H1 (cell line): ENCODE results near the gene CDADC1. TPM values are rescaled to one million over a fixed set of nuclear protein-coding genes. Genes with fewer than 3 reads are reported as not detected.

ENCODE experiments used
- CTCF ChIA-PET: fragments of 300-600 bp; sonication (Branson Sonifier 250); formaldehyde crosslinking; loops from one replicate; lab custom pipeline; 2021; ENCODE audit not compliant: partially characterized antibody; lab: Charles Lee
- POLR2A ChIA-PET: fragments of 300-600 bp; sonication (Branson Sonifier 250); formaldehyde crosslinking; loops from one replicate; lab custom pipeline; 2021; ENCODE audit warnings: inconsistent platforms; ENCODE audit not compliant: partially characterized antibody; lab: Charles Lee
- DNase-seq, 2 experiments: peaks; one replicate each; pipeline versions ENCODE4 v3.0.0 to v3.0.0-alpha.2; 2010 to 2022; ENCODE audit warnings: low spot score in 2 of 2, low read depth in 1 of 2, mixed read lengths in 1 of 2
- FAIRE-seq: peaks from 2 replicates; lab custom pipeline; 2011; peaks lifted over from hg19 to GRCh38; lab: Jason Lieb, UNC
- H2AFZ ChIP-seq: 2 replicates; pipeline ENCODE4 v1.8.1; 2012; ENCODE audit warnings: low read length, inconsistent platforms
- H2AK5ac ChIP-seq: 2 replicates; pipeline ENCODE4 v1.6.1; 2013; ENCODE audit warnings: low read depth, low read length
- H2BK120ac ChIP-seq: replicated peaks from 2 replicates; pipeline ENCODE3; 2013; ENCODE audit warnings: low read depth, low read length, inconsistent platforms
- H2BK12ac ChIP-seq: 2 replicates; pipeline ENCODE4 v1.6.1; 2013; ENCODE audit warnings: low read depth, low read length
- H2BK15ac ChIP-seq: 2 replicates; pipeline ENCODE4 v1.6.1; 2013; ENCODE audit warnings: low read length
- H2BK20ac ChIP-seq: 2 replicates; pipeline ENCODE4 v1.6.1; 2013; ENCODE audit warnings: low read length
- H2BK5ac ChIP-seq: 2 replicates; pipeline ENCODE4 v1.6.1; 2013; ENCODE audit warnings: low read depth, low read length
- H3K14ac ChIP-seq: 2 replicates; pipeline ENCODE4 v1.6.1; 2013; ENCODE audit warnings: inconsistent platforms; ENCODE audit not compliant: insufficient read length
- H3K18ac ChIP-seq: 2 replicates; pipeline ENCODE4 v1.6.1; 2013; ENCODE audit warnings: low read length; ENCODE audit errors: extremely low read depth
- H3K23ac ChIP-seq: 2 replicates; pipeline ENCODE4 v1.6.1; 2013; ENCODE audit warnings: inconsistent platforms; ENCODE audit not compliant: insufficient read length
- H3K23me2 ChIP-seq: 2 replicates; pipeline ENCODE4 v1.6.1; 2013; ENCODE audit warnings: low read depth, low read length
- H3K27ac ChIP-seq: 2 replicates; pipeline ENCODE4 v1.6.1; 2011; ENCODE audit warnings: low read depth, low read length, inconsistent platforms
- H3K27me3 ChIP-seq, 4 experiments: replicated peaks in 1 of 4; 1 replicate in 1 of 4; 2 replicates in 3 of 4; pipeline versions ENCODE4 v1.6.1 to v1.8.1; 2011 to 2013; ENCODE audit warnings: low read length in 3 of 4, mild to moderate bottlenecking in 3 of 4, inconsistent platforms in 2 of 4, mixed read lengths in 2 of 4, moderate library complexity in 1 of 4; ENCODE audit not compliant: control insufficient read depth in 3 of 4, insufficient read depth in 3 of 4; ENCODE audit errors: extremely low read depth in 1 of 4
- H3K36me3 ChIP-seq, 4 experiments: 2 replicates each; pipeline versions ENCODE4 v1.6.1 to v1.8.1; 2011 to 2013; ENCODE audit warnings: mild to moderate bottlenecking in 4 of 4, low read length in 3 of 4, moderate library complexity in 2 of 4, control low read depth in 1 of 4, inconsistent platforms in 1 of 4; ENCODE audit not compliant: insufficient read depth in 4 of 4, control insufficient read depth in 2 of 4
- H3K4ac ChIP-seq: replicated peaks from 2 replicates; pipeline ENCODE3; 2013; ENCODE audit warnings: low read length, low read depth, mixed read lengths, inconsistent platforms; ENCODE audit not compliant: insufficient read length
- H3K4me1 ChIP-seq, 4 experiments: replicated peaks in 1 of 4; 1 replicate in 1 of 4; 2 replicates in 3 of 4; pipeline versions ENCODE4 v1.6.1 to v1.8.1; 2011 to 2013; ENCODE audit warnings: low read length in 3 of 4, inconsistent platforms in 2 of 4, mixed read lengths in 1 of 4; ENCODE audit not compliant: insufficient read depth in 4 of 4, control insufficient read depth in 3 of 4
- H3K4me2 ChIP-seq, 2 experiments: 2 replicates each; pipeline versions ENCODE4 v1.6.1 to v1.8.1; 2011 to 2013; ENCODE audit warnings: low read depth in 2 of 2, low read length in 2 of 2, control low read depth in 1 of 2, inconsistent platforms in 1 of 2, mild to moderate bottlenecking in 1 of 2; ENCODE audit not compliant: insufficient read depth in 1 of 2
- H3K4me3 ChIP-seq, 4 experiments: fragments of 200-600, 300-600 bp in 1 of 4; sonication (generic), shearing (Covaris generic), sonication (Bioruptor Twin) in 1 of 4; 2 replicates each; pipeline versions ENCODE4 v1.5.1 to v1.8.1; 2011 to 2016; ENCODE audit warnings: low read length in 4 of 4, low read depth in 3 of 4, control low read depth in 2 of 4, inconsistent platforms in 2 of 4, mild to moderate bottlenecking in 2 of 4, mixed read lengths in 1 of 4, moderate library complexity in 1 of 4; ENCODE audit not compliant: insufficient read depth in 2 of 4; ENCODE audit errors: extremely low read depth in 1 of 4
- H3K56ac ChIP-seq: replicated peaks from 2 replicates; pipeline ENCODE3; 2013; ENCODE audit warnings: low read depth, mild to moderate bottlenecking, mixed read lengths, low read length, inconsistent platforms; ENCODE audit not compliant: insufficient read length
- H3K79me1 ChIP-seq: 2 replicates; pipeline ENCODE4 v1.6.1; 2013; ENCODE audit warnings: low read depth, low read length, control low read depth
- H3K79me2 ChIP-seq, 2 experiments: 2 replicates each; pipeline versions ENCODE4 v1.6.1 to v1.8.1; 2012 to 2013; ENCODE audit warnings: low read length in 2 of 2, mild to moderate bottlenecking in 2 of 2, inconsistent platforms in 1 of 2; ENCODE audit not compliant: insufficient read depth in 2 of 2, control insufficient read depth in 1 of 2
- H3K9ac ChIP-seq, 4 experiments: replicated peaks in 1 of 4; 1 replicate in 1 of 4; 2 replicates in 3 of 4; pipeline versions ENCODE4 v1.6.1 to v1.8.1; 2011 to 2013; ENCODE audit warnings: low read depth in 3 of 4, low read length in 3 of 4, control low read depth in 2 of 4, mild to moderate bottlenecking in 2 of 4, moderate library complexity in 2 of 4, inconsistent platforms in 1 of 4; ENCODE audit errors: extremely low read depth in 1 of 4
- H3K9me3 ChIP-seq, 2 experiments: 2 replicates each; pipeline versions ENCODE4 v1.6.1 to v1.8.1; 2012 to 2013; ENCODE audit warnings: mild to moderate bottlenecking in 2 of 2, moderate library complexity in 2 of 2, control low read depth in 1 of 2, inconsistent platforms in 1 of 2, low read depth in 1 of 2, low read length in 1 of 2, mixed read lengths in 1 of 2; ENCODE audit not compliant: insufficient read depth in 2 of 2
- H4K20me1 ChIP-seq, 2 experiments: replicated peaks in 1 of 2; 2 replicates each; pipeline versions ENCODE3 to v1.8.1; 2011 to 2013; ENCODE audit warnings: inconsistent platforms in 2 of 2, low read length in 2 of 2, mild to moderate bottlenecking in 1 of 2; ENCODE audit not compliant: insufficient read depth in 2 of 2, control insufficient read depth in 1 of 2
- H4K5ac ChIP-seq: 2 replicates; pipeline ENCODE4 v1.6.1; 2013; ENCODE audit warnings: low read length, low read depth, mixed read lengths, inconsistent platforms; ENCODE audit not compliant: insufficient read length
- H4K8ac ChIP-seq: 2 replicates; pipeline ENCODE4 v1.8.0; 2013; ENCODE audit warnings: mild to moderate bottlenecking, moderate library complexity, low read length, inconsistent platforms; ENCODE audit not compliant: insufficient read depth; ENCODE audit errors: extremely low read depth
- H4K91ac ChIP-seq: replicated peaks from 2 replicates; pipeline ENCODE3; 2013; ENCODE audit warnings: low read length, mixed read lengths, inconsistent platforms; ENCODE audit not compliant: insufficient read length
- EP300 ChIP-seq, 2 experiments: IDR thresholded peaks; 1 replicate in 1 of 2; 2 replicates in 1 of 2; pipeline ENCODE4 v1.6.1; 2011 to 2012; ENCODE audit warnings: low read depth in 2 of 2, low read length in 2 of 2, mild to moderate bottlenecking in 2 of 2, borderline replicate concordance in 1 of 2, inconsistent platforms in 1 of 2, moderate library complexity in 1 of 2
- HDAC2 ChIP-seq, 2 experiments: fragments of 300-600 bp in 1 of 2; sonication (generic) in 1 of 2; IDR thresholded peaks; 2 replicates each; pipeline ENCODE4 v1.6.1; 2011 to 2012; ENCODE audit warnings: low read depth in 2 of 2, low read length in 2 of 2, mild to moderate bottlenecking in 2 of 2, moderate library complexity in 2 of 2, borderline replicate concordance in 1 of 2, inconsistent platforms in 1 of 2
- JUN ChIP-seq: IDR thresholded peaks from 2 replicates; pipeline ENCODE4 v1.6.1; 2011; ENCODE audit warnings: low read depth, mild to moderate bottlenecking, improper control_type of control experiment, low read length
- SIX5 ChIP-seq: IDR thresholded peaks from 2 replicates; pipeline ENCODE4 v1.6.1; 2011; ENCODE audit warnings: mild to moderate bottlenecking, low read depth, low read length
- TAF7 ChIP-seq: optimal IDR thresholded peaks from 2 replicates; pipeline ENCODE3; 2011; ENCODE audit warnings: low read depth, mild to moderate bottlenecking, inconsistent platforms, low read length, moderate library complexity, borderline replicate concordance
- WGBS, 2 experiments: shearing (Covaris generic) in 1 of 2; methylation state at CpG; one replicate each; pipeline versions ENCODE4 v1.1.6 to v1.1.7; 2013 to 2015; ENCODE audit warnings: low lambda C conversion rate in 2 of 2, mixed read lengths in 2 of 2, inconsistent platforms in 1 of 2, low coverage in 1 of 2, missing lambda C conversion rate in 1 of 2; ENCODE audit not compliant: insufficient replicate concordance in 2 of 2, insufficient coverage in 1 of 2, insufficient read length in 1 of 2; ENCODE audit errors: extremely low coverage in 1 of 2, missing lambda C conversion rate in 1 of 2; 5-methylcytosine and 5-hydroxymethylcytosine counted together
- polyA plus RNA-seq, 7 experiments: library from polyadenylated mRNA; depleted of rRNA in 3 of 7; stranded (reverse) in 5 of 7; unstranded in 2 of 7; fragments of >200 nt in 5 of 7; fragments of 200-250 nt in 2 of 7; gene quantifications; 1 replicate in 5 of 7; 2 replicates in 1 of 7; 4 replicates in 1 of 7; pipeline versions ENCODE4 v1.2.1 to v1.2.3, GENCODE V29; 2011 to 2013; ENCODE audit warnings: missing spikeins in 2 of 7, mixed read lengths in 2 of 7
- total RNA-seq: library from RNA; stranded (reverse); fragmentation: NEBNext Ultra II Directional; extraction: Animal tissue kit (Norgen Biotek cat#: 25700); gene quantifications from 2 replicates; pipeline ENCODE4 v1.2.1, GENCODE V29; 2021

CDADC1 gene
- total and polyA plus RNA-seq, 2 of the 8 experiments (the other 6 are each of a cell fraction or from before 2014, with no cell fraction given) = 0.98 to 2.7 TPM

- Histone ChIP-seq H3K23me2 (peaks cover 2% of the 10 kb centered on the region; the same call in 1 of the 2 replicates), H4K5ac (no peak overlapping the region), H3K14ac (no peak overlapping the region), H3K18ac (no peak overlapping the region), H3K4ac (no peak overlapping the region), H2BK12ac (no peak overlapping the region), H3K9me3 (no peaks in the 10 kb centered on the region), H4K91ac (no peak overlapping the region), H2AK5ac (no peak overlapping the region), H3K79me2 (no peaks in the 10 kb centered on the region), H3K4me1 (no peaks in the 10 kb centered on the region; a peak in 1 of 7 replicates), H3K56ac (no peak overlapping the region), H4K20me1 (no peaks in the 10 kb centered on the region), H2BK5ac (no peak overlapping the region), H3K9ac (no peak overlapping the region), H2BK15ac (no peak overlapping the region), H2AFZ (no peak overlapping the region), H2BK120ac (no peak overlapping the region), H3K23ac (no peak overlapping the region), H3K36me3 (no peaks in the 10 kb centered on the region), H3K79me1 (no peaks in the 10 kb centered on the region), H3K27me3 (peaks cover 0 to 2% (median 0%) of the 10 kb centered on the region in 4 experiments; a peak in 1 of 7 replicates), H2BK20ac (no peak overlapping the region), H4K8ac (peak overlapping the region; percentile 43; the same call in 1 of the 2 replicates), H3K4me3 (no peak overlapping the region), H3K27ac (no peak overlapping the region), H3K4me2 (no peak overlapping the region)
- TF ChIP-seq TAF7 (no peak), HDAC2 (IDR thresholded peaks at IDR 0.05; ENCODE audit: borderline replicate concordance in 1 of 2, low read depth in 2 of 2, low read length in 2 of 2) (no peak), JUN (no peak), EP300 (IDR thresholded peaks at IDR 0.05; ENCODE audit: borderline replicate concordance in 1 of 2, low read depth in 2 of 2, low read length in 2 of 2) (no peak), SIX5 (no peak)
- CTCF ChIA-PET = interaction anchor here (0.9 to 2.1 kb wide), 3 partner anchors 11 to 309 kb away, joined by 3 to 10 read pairs (median 3); no protein-coding TSS in a partner anchor
- POLR2A ChIA-PET = no interaction called here
- DNase-seq (no peak), FAIRE-seq (no peak)
- 87% methylated on average over 4 of the region's 4 CpGs; no CpG with 5 or more reads in 1 of the 2 experiments for WGBS, 2 experiments
These were observed 49.6 kb downstream of the CDADC1 start for GRCh38 chr13:49297338-49297737.
